MM.1S (cell line): Measurements from ENCODE around the gene MTTP.

Source experiments
- DNase-seq: peaks from one replicate; pipeline ENCODE4 v3.0.0-alpha.2; 2015
- H2AFZ ChIP-seq: fragments of 300-600 bp; sonication (generic); 2 replicates; pipeline ENCODE4 v1.6.0; 2016; ENCODE audit warnings: antibody characterized with exemption, low read length
- H3F3A ChIP-seq: fragments of 300-600 bp; sonication (generic); 2 replicates; pipeline ENCODE4 v1.6.1; 2016; ENCODE audit warnings: mild to moderate bottlenecking, antibody characterized with exemption, low read length, moderate library complexity, mixed read lengths; ENCODE audit not compliant: insufficient read depth
- H3K27ac ChIP-seq: fragments of 300-600 bp; sonication (generic); 2 replicates; pipeline ENCODE4 v1.5.1; 2016; ENCODE audit warnings: mild to moderate bottlenecking, low read length
- H3K27me3 ChIP-seq: fragments of 300-600 bp; sonication (generic); replicated peaks from 2 replicates; pipeline ENCODE4 v1.6.0; 2016; ENCODE audit warnings: low read length; ENCODE audit not compliant: insufficient read depth
- H3K36me3 ChIP-seq: fragments of 300-600 bp; sonication (generic); replicated peaks from 2 replicates; pipeline ENCODE4 v1.6.1; 2016; ENCODE audit warnings: mild to moderate bottlenecking, low read length, mixed read lengths; ENCODE audit not compliant: insufficient read depth
- H3K4me1 ChIP-seq: fragments of 300-600 bp; sonication (generic); 2 replicates; pipeline ENCODE4 v1.6.1; 2016; ENCODE audit warnings: low read length, mixed read lengths
- H3K4me2 ChIP-seq: fragments of 300-600 bp; sonication (generic); 2 replicates; pipeline ENCODE4 v1.6.0; 2016; ENCODE audit warnings: low read depth, low read length
- H3K4me3 ChIP-seq: fragments of 300-600 bp; sonication (generic); 2 replicates; pipeline ENCODE4 v1.5.1; 2016; ENCODE audit warnings: low read length, mixed read lengths
- H3K79me2 ChIP-seq: fragments of 300-600 bp; sonication (generic); 2 replicates; pipeline ENCODE4 v1.6.1; 2016; ENCODE audit warnings: mixed run types, low read length, mixed read lengths
- H3K9ac ChIP-seq: fragments of 300-600 bp; sonication (generic); 2 replicates; pipeline ENCODE4 v1.6.1; 2016; ENCODE audit warnings: low read length, mixed read lengths
- H3K9me2 ChIP-seq: fragments of 300-600 bp; sonication (generic); replicated peaks from 2 replicates; pipeline ENCODE4 v1.6.1; 2016; ENCODE audit warnings: mild to moderate bottlenecking, low read length, mixed read lengths; ENCODE audit not compliant: insufficient read depth
- H3K9me3 ChIP-seq: fragments of 300-600 bp; sonication (generic); replicated peaks from 2 replicates; pipeline ENCODE4 v1.6.1; 2016; ENCODE audit warnings: mild to moderate bottlenecking, low read length, mixed read lengths; ENCODE audit not compliant: insufficient read depth
- H4K20me1 ChIP-seq: fragments of 300-600 bp; sonication (generic); 2 replicates; pipeline ENCODE4 v1.6.1; 2016; ENCODE audit warnings: mild to moderate bottlenecking, low read length, moderate library complexity, mixed read lengths; ENCODE audit not compliant: insufficient read depth
- EZH2 ChIP-seq: fragments of 300-600 bp; sonication (generic); optimal IDR thresholded peaks from 2 replicates; pipeline ENCODE3; 2017; ENCODE audit warnings: low read depth, mild to moderate bottlenecking, antibody characterized with exemption, low read length, mixed read lengths
- EZH2phosphoT487 ChIP-seq: fragments of 300-600 bp; sonication (generic); IDR thresholded peaks from 2 replicates; pipeline ENCODE4 v1.6.1; 2018; ENCODE audit warnings: antibody characterized with exemption, low read length
- TF ChIP-seq, protein P1 (sequence below): fragments of 300-600 bp; sonication (generic); IDR thresholded peaks from 2 replicates; pipeline ENCODE4 v1.5.1; 2016; ENCODE audit warnings: antibody characterized with exemption, low read length, mixed read lengths

MTTP gene

DNA sequence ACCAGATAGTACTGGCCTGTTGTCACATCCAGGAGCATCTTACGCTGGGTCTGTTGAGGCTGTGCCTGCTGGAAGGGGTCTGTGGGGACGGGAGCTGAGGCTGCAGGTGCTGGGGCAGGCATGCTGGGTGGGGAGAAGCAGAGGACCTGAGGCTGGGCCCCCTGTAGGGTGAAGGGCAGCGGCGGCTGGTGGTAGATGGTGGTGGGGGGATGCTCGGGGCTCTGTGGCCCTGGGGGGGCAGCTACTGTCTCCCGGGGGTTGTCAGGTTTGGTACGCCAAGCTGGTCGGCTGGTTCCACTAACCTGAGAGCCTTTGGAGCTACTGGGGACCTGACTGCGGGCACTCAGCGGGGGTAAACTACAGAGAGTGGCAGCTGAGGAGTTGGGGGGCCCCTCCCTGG, 75.2 kb downstream of the MTTP start:
- Histone ChIP-seq H2AFZ (no peak overlapping the region), H3K79me2 (no peaks in the 10 kb centered on the region), H3F3A (no peaks in the 10 kb centered on the region), H3K9me2 (no peaks in the 10 kb centered on the region), H4K20me1 (no peaks in the 10 kb centered on the region), H3K27me3 (no peaks in the 10 kb centered on the region), H3K4me2 (no peak overlapping the region), H3K27ac (no peak overlapping the region), H3K9me3 (no peaks in the 10 kb centered on the region), H3K9ac (no peak overlapping the region), H3K36me3 (no peaks in the 10 kb centered on the region), H3K4me3 (no peak overlapping the region), H3K4me1 (no peaks in the 10 kb centered on the region)
- DNase-seq, result no peak
- TF ChIP-seq EZH2 (no peak), EZH2phosphoT487 (no peak)
- TF ChIP-seq, protein P1, sequence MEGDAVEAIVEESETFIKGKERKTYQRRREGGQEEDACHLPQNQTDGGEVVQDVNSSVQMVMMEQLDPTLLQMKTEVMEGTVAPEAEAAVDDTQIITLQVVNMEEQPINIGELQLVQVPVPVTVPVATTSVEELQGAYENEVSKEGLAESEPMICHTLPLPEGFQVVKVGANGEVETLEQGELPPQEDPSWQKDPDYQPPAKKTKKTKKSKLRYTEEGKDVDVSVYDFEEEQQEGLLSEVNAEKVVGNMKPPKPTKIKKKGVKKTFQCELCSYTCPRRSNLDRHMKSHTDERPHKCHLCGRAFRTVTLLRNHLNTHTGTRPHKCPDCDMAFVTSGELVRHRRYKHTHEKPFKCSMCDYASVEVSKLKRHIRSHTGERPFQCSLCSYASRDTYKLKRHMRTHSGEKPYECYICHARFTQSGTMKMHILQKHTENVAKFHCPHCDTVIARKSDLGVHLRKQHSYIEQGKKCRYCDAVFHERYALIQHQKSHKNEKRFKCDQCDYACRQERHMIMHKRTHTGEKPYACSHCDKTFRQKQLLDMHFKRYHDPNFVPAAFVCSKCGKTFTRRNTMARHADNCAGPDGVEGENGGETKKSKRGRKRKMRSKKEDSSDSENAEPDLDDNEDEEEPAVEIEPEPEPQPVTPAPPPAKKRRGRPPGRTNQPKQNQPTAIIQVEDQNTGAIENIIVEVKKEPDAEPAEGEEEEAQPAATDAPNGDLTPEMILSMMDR, result no peak

DNA sequence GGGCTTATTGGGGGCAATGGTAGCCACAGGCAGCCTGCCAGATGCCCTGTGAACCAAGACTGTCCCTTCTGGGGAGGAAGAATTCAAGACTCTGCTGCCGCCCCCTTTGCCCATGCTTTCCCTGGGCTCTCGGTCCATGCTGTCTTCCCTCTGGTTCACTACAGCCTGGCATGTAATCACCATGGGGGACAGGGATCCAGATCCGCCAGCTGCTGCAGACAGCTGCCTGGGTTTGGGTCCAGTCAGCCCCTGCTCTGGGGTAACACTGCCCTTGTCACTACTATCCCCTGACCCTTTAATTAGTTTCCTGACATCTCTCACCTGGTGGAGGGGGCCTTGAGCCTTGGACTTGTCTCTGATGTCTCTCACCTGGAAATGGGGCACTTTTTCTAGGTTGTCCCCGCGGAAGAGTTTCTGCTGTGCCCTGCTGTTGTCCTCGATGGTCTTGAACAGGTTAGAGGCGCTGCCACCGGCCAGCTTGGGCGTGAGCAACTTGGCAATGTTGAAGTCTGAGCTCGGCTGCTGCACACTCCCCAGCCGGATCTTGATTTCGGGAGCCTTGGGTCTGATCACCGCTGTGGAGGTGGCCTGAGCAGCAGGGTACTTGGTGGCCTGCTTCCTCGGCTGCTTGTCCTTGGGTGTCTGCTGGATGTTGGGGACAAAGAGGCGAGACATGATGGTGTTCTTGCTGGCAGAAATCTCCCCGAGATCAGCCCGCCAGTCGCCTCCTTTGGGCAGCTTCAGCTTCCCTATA, 76.6 kb downstream of the MTTP start:
- Histone ChIP-seq H3K27ac (no peak overlapping the region), H3K9ac (no peak overlapping the region), H3F3A (no peaks in the 10 kb centered on the region), H3K4me1 (no peaks in the 10 kb centered on the region), H4K20me1 (no peaks in the 10 kb centered on the region), H3K9me2 (no peaks in the 10 kb centered on the region), H3K36me3 (no peaks in the 10 kb centered on the region), H3K79me2 (no peaks in the 10 kb centered on the region), H3K9me3 (no peaks in the 10 kb centered on the region), H3K4me3 (no peak overlapping the region), H3K4me2 (no peak overlapping the region), H2AFZ (no peak overlapping the region), H3K27me3 (no peaks in the 10 kb centered on the region)
- TF ChIP-seq EZH2phosphoT487, result no peak
- TF ChIP-seq, protein P1, result no peak
- TF ChIP-seq EZH2, result no peak
- DNase-seq, result no peak

DNA sequence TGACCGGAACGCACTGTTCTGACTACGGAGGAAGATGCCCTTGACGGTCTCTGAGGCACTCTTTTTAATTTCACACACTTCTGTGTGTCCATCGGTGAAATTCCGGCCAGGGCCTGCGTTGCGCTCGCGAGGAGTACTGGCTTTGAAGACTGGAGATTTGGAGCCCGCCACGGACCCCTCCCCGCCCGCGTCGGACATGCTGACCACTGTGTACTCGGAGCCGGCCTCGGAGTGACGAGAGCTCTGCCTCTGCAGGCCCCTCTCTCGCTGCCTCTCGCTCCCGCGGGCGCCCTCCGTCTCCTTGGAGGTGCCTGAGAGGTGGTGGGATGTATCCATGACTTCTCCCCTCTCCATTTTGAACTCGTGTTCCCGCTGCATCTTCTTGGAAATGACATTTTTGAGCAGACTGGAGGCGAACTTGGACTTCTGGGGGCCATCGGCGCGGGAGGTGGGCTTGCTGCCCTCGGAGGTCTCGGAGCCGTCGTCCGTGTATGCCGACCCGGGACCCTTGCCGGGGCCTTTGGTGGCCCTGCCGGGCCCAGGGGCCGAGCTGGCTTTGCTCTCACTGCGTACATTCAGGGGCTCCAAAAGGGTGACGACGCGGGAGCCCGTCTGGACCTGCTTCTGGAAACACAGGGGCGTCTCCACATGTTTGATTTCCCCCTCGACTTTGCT, 77.3 kb downstream of the MTTP start:
- Histone ChIP-seq H3K27me3 (no peaks in the 10 kb centered on the region), H3F3A (no peaks in the 10 kb centered on the region), H3K9me3 (no peaks in the 10 kb centered on the region), H3K4me1 (no peaks in the 10 kb centered on the region), H3K9ac (no peak overlapping the region), H3K4me2 (no peak overlapping the region), H3K27ac (no peak overlapping the region), H3K36me3 (no peaks in the 10 kb centered on the region), H2AFZ (no peak overlapping the region), H3K9me2 (no peaks in the 10 kb centered on the region), H3K79me2 (no peaks in the 10 kb centered on the region), H4K20me1 (no peaks in the 10 kb centered on the region), H3K4me3 (no peak overlapping the region)
- no peak for DNase-seq
- no peak for TF ChIP-seq EZH2phosphoT487
- TF ChIP-seq, protein P1, result no peak
- TF ChIP-seq EZH2, result no peak
